Myocyte (in vitro differentiated cells): ENCODE results near the gene SLC35F3. TPM values are rescaled to one million over a fixed set of nuclear protein-coding genes. Genes with fewer than 3 reads are reported as not detected.
"Not testable (repeated sequence)": the region's sequence is repeated elsewhere in the genome, so short reads cannot be mapped to it uniquely, and the experiment has no call there.

Experiments
- DNase-seq: peaks from one replicate; pipeline ENCODE4 v3.0.0-alpha.2; 2012; ENCODE audit warnings: low read depth
- microRNA-seq: library from miRNA; unstranded; fragments of <30 nt; microRNA quantifications from one replicate; pipeline ENCODE4, GENCODE V29; 2016
- total RNA-seq: library from RNA; depleted of rRNA; stranded (reverse); fragments of >200 nt; gene quantifications from 2 replicates; pipeline ENCODE4 v1.2.3, GENCODE V29; 2014

The SLC35F3 gene
- total RNA-seq, 1 donor from 2014 or later: not detected

DNA sequence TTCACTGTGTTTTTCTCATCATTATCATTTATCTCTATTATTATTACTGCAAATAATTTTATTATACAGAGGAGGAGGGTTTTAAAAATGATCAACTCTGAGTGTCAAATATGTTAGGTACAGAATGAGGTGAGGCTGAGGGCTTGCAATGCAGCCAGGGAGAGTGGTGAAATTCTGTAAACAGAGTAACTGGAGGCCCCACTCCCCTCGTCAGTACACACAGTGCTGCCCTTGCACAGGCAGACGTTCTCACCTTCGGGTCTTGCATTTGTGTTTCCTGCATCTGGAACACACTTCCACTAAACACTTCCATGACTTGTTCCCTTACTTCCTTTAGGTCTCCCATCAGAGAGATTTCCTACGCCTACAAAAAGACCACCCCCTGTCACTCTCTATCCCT is 444.5 kb downstream of the SLC35F3 start:
- DNase-seq: no peak

DNA sequence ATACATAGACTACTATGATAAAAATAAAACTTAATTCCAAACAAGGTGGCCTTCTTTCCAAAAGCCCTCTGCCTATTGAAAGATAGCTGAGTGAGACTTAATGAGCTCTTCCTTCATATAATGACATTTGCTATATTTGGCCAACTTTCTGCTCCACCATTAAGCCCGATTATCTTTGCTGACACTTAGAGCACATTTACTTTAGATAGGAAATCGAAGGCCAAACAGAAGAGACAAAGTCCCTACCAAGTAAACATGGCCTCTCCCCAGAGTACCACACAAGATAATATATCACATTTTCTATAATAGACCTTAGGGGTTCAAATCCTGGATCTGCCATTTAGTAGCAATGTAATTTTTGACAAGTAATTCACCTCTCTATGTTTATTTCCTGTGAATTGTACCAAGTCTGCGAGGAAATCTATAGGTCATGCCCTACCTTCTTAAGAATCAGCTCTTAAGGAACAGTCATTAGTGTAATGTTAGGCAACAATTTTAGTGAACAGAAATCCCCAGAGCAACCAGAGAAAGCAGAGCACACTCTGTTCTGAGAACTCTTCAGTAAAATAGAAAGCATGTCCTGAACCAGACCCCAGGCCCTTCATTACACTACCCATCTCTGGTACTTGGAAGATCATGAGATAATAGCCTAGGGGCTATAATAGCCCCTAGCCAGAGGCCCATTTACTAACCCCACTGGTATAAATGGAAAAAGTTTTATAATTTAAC is 451.5 kb downstream of the SLC35F3 start:
- DNase-seq: no peak

DNA sequence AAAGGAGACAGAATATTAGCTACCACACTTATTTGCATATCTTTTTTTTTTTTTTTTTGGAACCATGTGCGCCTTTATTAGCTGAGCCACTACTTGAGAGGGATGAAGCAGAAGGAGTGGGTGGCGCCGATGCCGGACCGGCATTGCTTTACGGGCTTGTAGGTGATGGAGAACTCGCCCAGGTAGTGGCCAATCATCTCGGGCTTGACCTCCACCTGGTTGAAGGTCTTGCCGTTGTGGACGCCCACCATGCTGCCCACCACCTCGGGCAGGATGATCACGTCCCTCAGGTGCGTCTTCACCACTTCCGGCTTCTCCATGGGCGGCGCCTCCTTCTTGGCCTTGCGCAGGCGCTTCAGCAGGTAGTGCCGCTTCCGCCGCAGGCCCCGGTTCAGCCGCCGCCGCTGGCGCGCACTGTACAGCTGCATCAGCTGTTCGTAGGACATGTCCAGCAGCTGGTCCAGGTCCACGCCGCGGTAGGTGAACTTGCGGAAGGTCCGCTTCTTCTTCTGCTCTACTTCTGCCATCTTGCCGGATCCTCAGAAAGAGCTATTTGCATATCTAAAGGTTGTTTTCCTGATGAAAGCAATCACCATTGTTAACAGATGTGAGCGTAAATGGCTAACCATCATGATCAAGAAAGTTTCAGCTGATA is 452.3 kb downstream of the SLC35F3 start:
- not testable (repeated sequence) for DNase-seq

DNA sequence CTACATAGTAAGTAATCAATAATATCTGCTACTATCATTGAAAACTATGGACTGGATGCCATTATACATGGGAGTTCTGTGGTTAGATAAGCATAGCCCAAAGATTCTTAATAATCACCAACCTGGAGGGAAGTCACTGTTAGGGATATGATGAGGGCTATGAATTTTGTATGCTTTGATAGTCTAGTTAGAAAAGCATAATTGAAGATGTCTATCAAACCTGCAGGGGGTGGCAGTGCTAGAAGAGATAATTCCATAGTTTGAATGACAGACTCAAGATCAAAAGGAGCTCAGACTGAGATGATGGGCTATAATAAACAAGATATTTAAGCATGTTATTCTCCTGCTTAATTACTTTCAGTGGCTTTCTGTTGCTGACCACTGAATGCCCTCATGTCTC is 453.4 kb downstream of the SLC35F3 start:
- DNase-seq: no peak

DNA sequence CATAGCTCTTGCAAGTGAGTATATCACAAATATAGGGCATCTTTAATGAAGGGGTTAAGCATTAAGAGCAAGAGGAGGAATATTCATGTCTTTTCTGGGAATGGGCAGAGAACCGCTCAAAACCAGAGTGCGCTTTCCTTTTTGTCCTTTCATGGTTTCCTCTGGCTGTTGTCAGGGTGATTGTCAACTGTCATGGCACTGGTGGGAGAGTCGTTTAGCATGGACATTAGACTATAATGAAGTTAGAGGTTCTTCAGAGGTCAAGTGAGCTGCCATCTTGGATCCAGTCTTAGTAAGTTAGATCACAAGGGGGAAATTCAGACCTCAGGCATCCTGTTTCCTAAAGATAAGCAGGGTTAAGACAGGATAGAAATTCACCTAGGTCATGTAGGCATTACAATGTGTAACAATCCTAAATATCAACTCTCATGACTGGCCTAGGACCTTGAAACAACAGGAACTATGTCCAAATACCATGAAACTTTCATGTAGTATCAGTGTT is 456.7 kb downstream of the SLC35F3 start:
- no peak for DNase-seq

DNA sequence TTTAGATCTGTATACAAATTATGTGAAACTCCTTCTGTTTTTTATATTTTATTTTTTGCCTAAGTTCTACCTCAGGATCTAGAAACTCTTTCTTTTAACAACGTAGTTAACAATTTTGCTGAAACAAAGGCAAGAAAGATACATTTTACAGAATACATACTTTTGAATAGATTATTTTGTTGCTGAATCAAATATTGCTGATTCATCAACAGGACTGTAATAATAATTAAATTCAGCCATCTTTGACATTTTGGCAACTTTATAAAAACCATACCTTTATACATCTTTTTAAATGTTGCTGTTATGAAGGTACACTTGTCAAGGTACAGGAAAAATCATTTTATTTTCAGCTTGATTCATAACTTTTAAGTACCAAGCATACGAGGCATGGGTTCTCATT is 458.1 kb downstream of the SLC35F3 start:
- DNase-seq: no peak

DNA sequence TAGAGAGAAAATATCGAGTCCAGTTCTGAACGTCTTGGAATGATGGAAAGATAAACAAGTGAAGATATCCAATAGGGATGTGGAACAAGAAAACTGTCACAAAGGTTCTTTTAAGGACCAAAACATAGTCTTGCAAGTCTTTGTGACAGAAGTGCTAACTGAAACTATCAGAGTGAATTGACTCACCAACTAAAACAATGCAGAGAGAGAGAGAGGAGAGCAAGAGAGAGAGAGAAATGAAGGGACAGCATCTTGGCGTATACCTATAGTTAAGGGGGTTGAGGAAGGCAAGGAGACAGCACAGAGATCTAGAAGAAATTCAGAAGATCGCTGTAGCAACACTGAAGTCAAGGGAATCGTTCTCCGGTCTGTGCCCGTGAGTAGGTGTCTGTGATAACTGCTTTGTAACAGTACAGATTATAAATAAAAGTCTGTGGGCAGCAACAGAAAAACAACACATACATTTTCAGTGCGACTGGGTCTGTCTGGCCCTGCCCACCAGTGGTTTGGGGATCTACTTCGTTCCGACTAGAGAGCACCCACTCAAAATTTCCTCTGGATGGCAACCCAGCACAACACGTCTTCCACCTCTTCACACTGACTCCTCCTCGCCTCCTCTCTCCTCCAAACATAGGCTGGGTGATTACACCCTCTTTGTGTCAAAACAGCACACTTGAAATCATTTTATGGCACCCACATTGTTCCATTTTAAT is 464.0 kb downstream of the SLC35F3 start:
- DNase-seq: no peak

DNA sequence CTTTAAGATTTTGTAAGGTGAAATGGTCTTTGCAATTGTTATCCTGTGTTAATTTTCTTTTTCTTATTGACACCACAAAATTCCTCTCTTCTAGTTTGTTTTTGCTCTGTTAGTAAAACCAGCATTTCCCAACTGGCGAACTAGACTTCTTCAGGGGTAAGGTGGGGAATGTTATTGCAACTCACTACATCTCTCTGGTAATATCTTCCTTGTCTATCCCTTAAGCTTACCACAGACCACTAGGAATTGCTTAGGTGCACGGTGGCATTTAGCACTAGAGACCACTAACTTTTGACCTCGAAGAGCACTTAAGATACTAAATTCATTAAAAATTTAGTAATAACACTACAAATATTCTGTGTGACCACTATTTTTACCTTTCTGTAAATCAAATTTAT is 464.6 kb downstream of the SLC35F3 start:
- DNase-seq: no peak

DNA sequence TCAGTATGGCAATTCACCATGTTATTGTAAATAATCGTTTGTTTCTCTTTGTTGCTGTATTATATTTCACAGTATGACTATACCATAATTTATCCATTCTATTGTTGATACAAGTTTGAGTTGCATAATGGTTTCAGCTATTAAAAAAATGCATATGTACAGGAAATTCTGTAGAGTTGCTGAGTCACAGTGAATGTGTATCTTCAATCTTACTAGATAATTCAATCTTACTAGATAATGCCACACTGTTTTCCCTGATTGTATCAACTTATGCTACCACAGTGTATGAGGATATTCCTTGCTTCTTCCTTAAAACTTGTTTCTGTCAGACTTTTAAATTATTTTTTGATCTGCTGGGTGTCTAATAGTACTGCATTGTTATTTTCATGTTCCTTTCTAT is 465.3 kb downstream of the SLC35F3 start:
- no peak for DNase-seq

DNA sequence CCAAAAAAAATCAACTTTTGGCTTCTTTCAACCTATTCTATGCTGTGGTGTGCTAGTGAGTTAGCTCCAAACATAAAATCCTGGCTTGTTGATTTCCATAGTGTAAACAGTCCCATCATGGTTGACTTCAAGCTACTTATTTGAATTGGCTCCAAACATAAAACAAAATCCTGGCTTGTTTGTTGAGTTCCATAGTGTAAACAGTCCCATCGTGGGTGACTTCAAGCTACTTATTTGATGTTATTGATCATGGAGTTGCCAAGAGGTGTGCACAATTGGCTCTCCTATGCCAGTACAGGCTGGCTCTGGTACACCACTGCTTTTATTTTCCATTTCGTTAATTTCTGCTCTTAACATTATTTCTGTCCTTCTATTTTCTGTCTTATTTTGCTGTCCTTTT is 466.9 kb downstream of the SLC35F3 start:
- no peak for DNase-seq

DNA sequence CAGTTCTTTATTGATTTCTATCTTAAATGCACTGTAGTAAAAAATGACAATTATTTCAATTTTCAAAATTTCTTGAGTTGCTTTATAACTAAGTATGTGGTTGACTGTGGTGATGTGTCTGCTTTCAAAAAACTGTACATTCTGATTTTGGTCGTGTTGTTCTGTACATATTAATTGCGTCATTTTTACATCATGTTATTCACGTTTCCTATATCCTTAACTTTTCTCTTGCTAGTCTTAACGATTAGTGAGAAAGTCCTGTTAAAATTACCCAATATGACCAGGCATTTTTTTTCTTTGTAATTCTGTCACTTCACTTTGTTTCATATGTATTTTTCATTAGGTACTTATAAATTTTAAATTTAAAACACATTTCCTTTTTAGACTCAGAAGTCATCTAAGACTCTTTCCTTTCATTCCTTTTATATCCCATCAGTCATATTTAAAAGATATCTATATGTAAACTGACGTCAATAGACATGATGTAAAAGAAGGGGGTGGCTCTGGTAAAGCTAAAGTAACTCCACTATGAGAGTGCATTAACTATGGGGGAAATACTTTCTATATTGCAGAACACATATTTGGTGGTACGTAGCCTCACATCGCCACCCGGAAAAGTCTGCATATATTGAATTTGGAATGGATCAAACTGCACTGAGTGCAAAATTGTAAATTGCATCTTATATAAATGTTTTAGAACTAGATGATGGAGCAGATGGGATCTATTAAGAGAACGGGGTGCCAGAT is 467.7 kb downstream of the SLC35F3 start:
- no peak for DNase-seq

DNA sequence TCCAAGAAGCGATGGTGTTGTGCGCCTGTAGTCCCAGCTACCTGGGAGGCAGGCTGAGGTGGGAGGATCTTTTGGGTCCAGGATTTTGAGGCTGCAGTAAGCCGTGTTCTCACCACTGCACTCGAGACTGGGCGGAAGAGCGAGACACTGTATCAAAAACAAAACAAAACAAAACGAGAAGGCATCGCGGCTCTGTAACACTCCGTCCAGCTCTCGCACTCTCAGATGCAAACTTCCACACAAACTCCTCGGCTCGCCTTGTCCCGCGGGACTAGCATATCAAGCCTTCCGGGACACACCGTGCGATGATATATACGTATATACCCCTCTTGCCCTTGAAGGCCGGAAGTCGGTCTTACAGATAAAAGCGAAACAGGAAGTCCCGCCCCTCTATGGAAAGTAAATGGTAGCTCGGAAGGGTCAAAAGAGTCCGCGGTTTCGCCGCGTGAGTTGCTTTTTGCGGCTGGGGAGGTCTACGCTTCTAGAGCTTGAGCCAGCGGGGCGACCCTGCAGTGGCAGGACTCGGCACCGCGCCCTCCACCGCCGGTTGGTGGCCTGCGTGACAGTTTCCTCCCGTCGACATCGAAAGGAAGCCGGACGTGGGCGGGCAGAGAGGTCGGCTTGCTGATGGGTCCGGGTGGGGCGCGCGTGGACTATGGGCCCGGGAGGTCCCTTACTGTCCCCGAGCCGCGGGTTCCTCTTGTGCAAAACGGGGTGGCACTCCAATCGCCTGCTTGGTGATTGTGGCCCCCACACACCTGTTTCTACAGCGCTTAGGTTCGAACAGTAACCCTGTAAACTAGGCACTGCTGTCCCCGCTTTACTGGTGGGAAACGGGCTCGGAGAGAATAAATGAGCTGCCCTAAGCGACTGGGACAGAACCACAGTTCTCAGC is 468.8 kb downstream of the SLC35F3 start, which contains the start of gene COA6:
Gene COA6 (plus strand): TSS at position 393 of the 895 bp plus-strand sequence. CDS start 11 bp downstream, at position 404.
- peak; percentile 97 for DNase-seq

DNA sequence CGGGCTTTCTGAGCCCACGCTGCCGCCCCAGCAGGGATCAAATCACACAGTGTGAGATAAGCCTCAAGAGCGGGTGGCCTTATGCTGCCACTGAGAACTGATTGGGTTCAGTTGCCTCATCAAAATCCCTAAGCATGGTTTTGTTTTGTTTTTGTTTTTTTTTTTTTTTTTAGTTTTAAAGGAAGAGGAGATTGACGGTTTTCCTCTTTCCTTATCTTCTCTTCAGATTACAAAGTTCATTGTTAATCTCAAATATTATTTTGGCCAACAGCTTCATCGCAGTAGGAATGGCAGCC is 469.4 kb downstream of the SLC35F3 start:
- no peak for DNase-seq

Small RNA genes lying within 50 kb of the gene (microRNA-seq; reads per million reads assigned to microRNA genes)
- not detected for gene MIR4671
